GM23338 (cell line): ENCODE measurements around the gene IGLL5. TPM values are rescaled to one million over a fixed set of nuclear protein-coding genes. Genes with fewer than 3 reads are reported as not detected.

Source experiments
- ATAC-seq: fragments of 200-7000 bp; cut with Tn5 transposase; 3 replicates; pipeline ENCODE4 v1.9.1; 2020
- DNase-seq: peaks from one replicate; pipeline ENCODE4 v3.0.0-alpha.2; 2015; ENCODE audit warnings: low spot score
- H2AFZ ChIP-seq: fragments of 200-600 bp; sonication (generic); 2 replicates; pipeline ENCODE4 v1.8.0; 2016; ENCODE audit warnings: antibody characterized with exemption, mild to moderate bottlenecking, moderate library complexity
- H3F3A ChIP-seq: fragments of 200-600 bp; sonication (generic); replicated peaks from 2 replicates; pipeline ENCODE4 v1.8.0; 2017; ENCODE audit warnings: antibody characterized with exemption, mixed run types, low read depth
- H3K27ac ChIP-seq: fragments of 200-600 bp; sonication (generic); 2 replicates; pipeline ENCODE4 v1.6.1; 2016; ENCODE audit warnings: low read depth
- H3K27me3 ChIP-seq: fragments of 200-600 bp; sonication (generic); 2 replicates; pipeline ENCODE4 v1.8.0; 2016; ENCODE audit warnings: mild to moderate bottlenecking, mixed run types, moderate library complexity; ENCODE audit not compliant: insufficient read depth
- H3K36me3 ChIP-seq: fragments of 200-600 bp; sonication (generic); 2 replicates; pipeline ENCODE4 v1.8.0; 2016; ENCODE audit warnings: mild to moderate bottlenecking; ENCODE audit not compliant: insufficient read depth
- H3K4me1 ChIP-seq: fragments of 200-600 bp; sonication (generic); 2 replicates; pipeline ENCODE4 v1.8.0; 2016; ENCODE audit warnings: mild to moderate bottlenecking, moderate library complexity; ENCODE audit not compliant: insufficient read depth
- H3K4me2 ChIP-seq: fragments of 200-600 bp; sonication (generic); 2 replicates; pipeline ENCODE4 v1.7.1; 2017; ENCODE audit warnings: mixed run types
- H3K4me3 ChIP-seq: fragments of 200-600 bp; sonication (generic); 2 replicates; pipeline ENCODE4 v1.6.1; 2016; ENCODE audit warnings: mixed run types
- H3K79me2 ChIP-seq: fragments of 200-600 bp; sonication (generic); replicated peaks from 2 replicates; pipeline ENCODE4 v1.8.0; 2017; ENCODE audit warnings: mild to moderate bottlenecking; ENCODE audit not compliant: insufficient read depth
- H3K9me2 ChIP-seq: fragments of 200-600 bp; sonication (generic); 2 replicates; pipeline ENCODE4 v1.8.0; 2017; ENCODE audit not compliant: insufficient read depth
- H4K20me1 ChIP-seq: fragments of 200-600 bp; sonication (generic); replicated peaks from 2 replicates; pipeline ENCODE4 v1.8.0; 2017; ENCODE audit warnings: mild to moderate bottlenecking; ENCODE audit not compliant: insufficient read depth
- H3K27ac Mint-ChIP-seq: 2 replicates; pipeline ENCODE4 v1.8.0; 2020; ENCODE audit warnings: inconsistent platforms, mild to moderate bottlenecking, moderate library complexity, mixed read lengths
- H3K27me3 Mint-ChIP-seq: 3 replicates; pipeline ENCODE4 v1.8.0; 2022; ENCODE audit warnings: low read depth, mild to moderate bottlenecking, moderate library complexity, mixed read lengths, inconsistent platforms; ENCODE audit not compliant: insufficient read depth, poor library complexity
- H3K36me3 Mint-ChIP-seq: 3 replicates; pipeline ENCODE4 v1.8.0; 2021; ENCODE audit warnings: low read depth, mild to moderate bottlenecking, inconsistent platforms, moderate library complexity, mixed read lengths
- H3K4me1 Mint-ChIP-seq: 3 replicates; pipeline ENCODE4 v1.8.0; 2020; ENCODE audit warnings: mild to moderate bottlenecking, inconsistent platforms, mixed read lengths
- H3K4me3 Mint-ChIP-seq: 3 replicates; pipeline ENCODE4 v1.8.0; 2021; ENCODE audit warnings: moderate library complexity, mild to moderate bottlenecking, inconsistent platforms, mixed read lengths
- H3K9me3 Mint-ChIP-seq: 3 replicates; pipeline ENCODE4 v1.8.0; 2020; ENCODE audit warnings: moderate library complexity, mild to moderate bottlenecking, inconsistent platforms, mixed read lengths
- CREB1 ChIP-seq: fragments of 250-450 bp; sonication (Bioruptor Pico); IDR thresholded peaks from 2 replicates; pipeline ENCODE4 v1.5.0; 2020; ENCODE audit warnings: low read depth, mild to moderate bottlenecking, moderate library complexity
- CTCF ChIP-seq, 2 experiments: fragments of 200-600 bp in 1 of 2; sonication (generic) in 1 of 2; conservative IDR thresholded peaks; 2 replicates each; pipeline versions ENCODE4 v1.5.1 to v1.6.1; 2016 to 2017; ENCODE audit warnings: antibody characterized with exemption in 2 of 2, low read depth in 2 of 2, mild to moderate bottlenecking in 2 of 2, moderate library complexity in 1 of 2
- ETS1 ChIP-seq: IDR thresholded peaks from 2 replicates; pipeline ENCODE4 v1.6.1; 2016; ENCODE audit warnings: antibody characterized with exemption
- EZH2 ChIP-seq: fragments of 200-600 bp; sonication (generic); IDR thresholded peaks from one replicate; pipeline ENCODE4 v1.8.0; 2017; ENCODE audit warnings: antibody characterized with exemption, mild to moderate bottlenecking, low read depth; ENCODE audit not compliant: unreplicated experiment
- EZH2phosphoT487 ChIP-seq: fragments of 200-600 bp; sonication (generic); IDR thresholded peaks from one replicate; pipeline ENCODE4 v1.8.1; 2018; ENCODE audit warnings: antibody characterized with exemption; ENCODE audit not compliant: unreplicated experiment
- NANOG ChIP-seq: IDR thresholded peaks from 2 replicates; pipeline ENCODE4 v1.6.1; 2016; ENCODE audit warnings: antibody characterized with exemption, borderline replicate concordance
- STAT1 ChIP-seq: IDR thresholded peaks from one replicate; pipeline ENCODE4 v1.6.1; 2016; ENCODE audit warnings: antibody characterized with exemption; ENCODE audit not compliant: unreplicated experiment
- ZNF114 ChIP-seq: fragments of 250-450 bp; sonication (Bioruptor Pico); IDR thresholded peaks from 2 replicates; pipeline ENCODE4 v1.5.0; 2020; ENCODE audit warnings: mild to moderate bottlenecking, moderate library complexity
- ZNF331 ChIP-seq: fragments of 250-450 bp; sonication (Bioruptor Pico); IDR thresholded peaks from 2 replicates; pipeline ENCODE4 v1.5.0; 2020; ENCODE audit warnings: low read depth, mild to moderate bottlenecking, moderate library complexity
- polyA plus RNA-seq: library from polyadenylated mRNA; unstranded; fragments of >200 nt; fragmentation: Nextera tagmentation; extraction: Ambion mirVana; gene quantifications from 2 replicates; pipeline ENCODE4 v1.2.1, GENCODE V29; 2016
- total RNA-seq: library from RNA; depleted of rRNA; stranded (reverse); fragments of >200 nt; shearing (Covaris generic); gene quantifications from 2 replicates; pipeline ENCODE4 v1.2.3, GENCODE V29; 2014
- TF ChIP-seq, protein P1 (sequence below): IDR thresholded peaks from one replicate; pipeline ENCODE4 v1.6.1; 2018; ENCODE audit warnings: antibody characterized with exemption; ENCODE audit not compliant: unreplicated experiment
- TF ChIP-seq, protein P2 (sequence below): fragments of 250-450 bp; sonication (Bioruptor Pico); IDR thresholded peaks from 2 replicates; pipeline ENCODE4 v1.5.0; 2020; ENCODE audit warnings: mild to moderate bottlenecking, moderate library complexity

The IGLL5 gene
- total and polyA plus RNA-seq, 2 experiments from 2014 or later = not detected

DNA sequence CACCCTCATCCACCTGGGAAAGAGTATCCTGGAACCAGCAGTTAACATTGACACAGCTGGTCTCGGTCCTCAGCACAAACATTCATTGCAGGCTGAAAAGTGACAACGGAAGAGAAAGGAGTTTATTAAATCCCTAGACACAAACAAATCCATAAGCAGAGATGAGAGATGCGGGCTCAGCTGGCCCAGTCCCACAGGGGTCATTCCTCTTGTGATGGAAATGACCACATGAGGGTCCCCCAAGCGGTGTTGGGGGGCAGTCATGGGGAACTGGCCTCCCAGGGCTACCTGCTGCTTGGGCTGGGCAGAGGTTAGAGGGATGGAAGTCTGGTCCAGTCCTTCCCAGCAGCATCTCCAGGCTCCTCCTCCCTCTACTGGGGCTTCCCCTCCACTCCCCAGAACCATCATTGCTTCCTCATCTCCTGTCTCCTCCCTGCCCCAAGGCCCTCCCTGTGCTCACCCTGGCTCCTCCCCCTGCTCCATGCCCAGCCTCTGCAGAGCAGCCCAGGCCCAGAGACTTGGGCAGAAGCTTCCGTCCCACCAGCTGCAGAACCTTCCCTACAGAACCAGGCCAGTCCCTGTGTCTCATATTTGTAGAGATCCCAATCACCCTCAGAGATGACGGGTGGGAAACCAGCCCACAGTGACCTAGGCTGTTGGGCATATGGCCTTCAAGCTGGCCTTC, 5.4 kb upstream of the IGLL5 start:
- H3K36me3 ChIP-seq = no peaks in the 10 kb centered on the region
- TF ChIP-seq, protein P1, sequence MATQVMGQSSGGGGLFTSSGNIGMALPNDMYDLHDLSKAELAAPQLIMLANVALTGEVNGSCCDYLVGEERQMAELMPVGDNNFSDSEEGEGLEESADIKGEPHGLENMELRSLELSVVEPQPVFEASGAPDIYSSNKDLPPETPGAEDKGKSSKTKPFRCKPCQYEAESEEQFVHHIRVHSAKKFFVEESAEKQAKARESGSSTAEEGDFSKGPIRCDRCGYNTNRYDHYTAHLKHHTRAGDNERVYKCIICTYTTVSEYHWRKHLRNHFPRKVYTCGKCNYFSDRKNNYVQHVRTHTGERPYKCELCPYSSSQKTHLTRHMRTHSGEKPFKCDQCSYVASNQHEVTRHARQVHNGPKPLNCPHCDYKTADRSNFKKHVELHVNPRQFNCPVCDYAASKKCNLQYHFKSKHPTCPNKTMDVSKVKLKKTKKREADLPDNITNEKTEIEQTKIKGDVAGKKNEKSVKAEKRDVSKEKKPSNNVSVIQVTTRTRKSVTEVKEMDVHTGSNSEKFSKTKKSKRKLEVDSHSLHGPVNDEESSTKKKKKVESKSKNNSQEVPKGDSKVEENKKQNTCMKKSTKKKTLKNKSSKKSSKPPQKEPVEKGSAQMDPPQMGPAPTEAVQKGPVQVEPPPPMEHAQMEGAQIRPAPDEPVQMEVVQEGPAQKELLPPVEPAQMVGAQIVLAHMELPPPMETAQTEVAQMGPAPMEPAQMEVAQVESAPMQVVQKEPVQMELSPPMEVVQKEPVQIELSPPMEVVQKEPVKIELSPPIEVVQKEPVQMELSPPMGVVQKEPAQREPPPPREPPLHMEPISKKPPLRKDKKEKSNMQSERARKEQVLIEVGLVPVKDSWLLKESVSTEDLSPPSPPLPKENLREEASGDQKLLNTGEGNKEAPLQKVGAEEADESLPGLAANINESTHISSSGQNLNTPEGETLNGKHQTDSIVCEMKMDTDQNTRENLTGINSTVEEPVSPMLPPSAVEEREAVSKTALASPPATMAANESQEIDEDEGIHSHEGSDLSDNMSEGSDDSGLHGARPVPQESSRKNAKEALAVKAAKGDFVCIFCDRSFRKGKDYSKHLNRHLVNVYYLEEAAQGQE = no peak
- no peak for TF ChIP-seq ZNF114 (CRISPR knock-in tag)
- no peak for TF ChIP-seq CTCF (conservative IDR thresholded peaks at IDR 0.05; ENCODE audit: low read depth in 2 of 2)
- no peak for TF ChIP-seq STAT1
- TF ChIP-seq ETS1 = no peak
- TF ChIP-seq NANOG = no peak
- no peak for TF ChIP-seq EZH2phosphoT487
- TF ChIP-seq ZNF331 (CRISPR knock-in tag) = no peak
- no peak for TF ChIP-seq EZH2
- TF ChIP-seq, protein P2, sequence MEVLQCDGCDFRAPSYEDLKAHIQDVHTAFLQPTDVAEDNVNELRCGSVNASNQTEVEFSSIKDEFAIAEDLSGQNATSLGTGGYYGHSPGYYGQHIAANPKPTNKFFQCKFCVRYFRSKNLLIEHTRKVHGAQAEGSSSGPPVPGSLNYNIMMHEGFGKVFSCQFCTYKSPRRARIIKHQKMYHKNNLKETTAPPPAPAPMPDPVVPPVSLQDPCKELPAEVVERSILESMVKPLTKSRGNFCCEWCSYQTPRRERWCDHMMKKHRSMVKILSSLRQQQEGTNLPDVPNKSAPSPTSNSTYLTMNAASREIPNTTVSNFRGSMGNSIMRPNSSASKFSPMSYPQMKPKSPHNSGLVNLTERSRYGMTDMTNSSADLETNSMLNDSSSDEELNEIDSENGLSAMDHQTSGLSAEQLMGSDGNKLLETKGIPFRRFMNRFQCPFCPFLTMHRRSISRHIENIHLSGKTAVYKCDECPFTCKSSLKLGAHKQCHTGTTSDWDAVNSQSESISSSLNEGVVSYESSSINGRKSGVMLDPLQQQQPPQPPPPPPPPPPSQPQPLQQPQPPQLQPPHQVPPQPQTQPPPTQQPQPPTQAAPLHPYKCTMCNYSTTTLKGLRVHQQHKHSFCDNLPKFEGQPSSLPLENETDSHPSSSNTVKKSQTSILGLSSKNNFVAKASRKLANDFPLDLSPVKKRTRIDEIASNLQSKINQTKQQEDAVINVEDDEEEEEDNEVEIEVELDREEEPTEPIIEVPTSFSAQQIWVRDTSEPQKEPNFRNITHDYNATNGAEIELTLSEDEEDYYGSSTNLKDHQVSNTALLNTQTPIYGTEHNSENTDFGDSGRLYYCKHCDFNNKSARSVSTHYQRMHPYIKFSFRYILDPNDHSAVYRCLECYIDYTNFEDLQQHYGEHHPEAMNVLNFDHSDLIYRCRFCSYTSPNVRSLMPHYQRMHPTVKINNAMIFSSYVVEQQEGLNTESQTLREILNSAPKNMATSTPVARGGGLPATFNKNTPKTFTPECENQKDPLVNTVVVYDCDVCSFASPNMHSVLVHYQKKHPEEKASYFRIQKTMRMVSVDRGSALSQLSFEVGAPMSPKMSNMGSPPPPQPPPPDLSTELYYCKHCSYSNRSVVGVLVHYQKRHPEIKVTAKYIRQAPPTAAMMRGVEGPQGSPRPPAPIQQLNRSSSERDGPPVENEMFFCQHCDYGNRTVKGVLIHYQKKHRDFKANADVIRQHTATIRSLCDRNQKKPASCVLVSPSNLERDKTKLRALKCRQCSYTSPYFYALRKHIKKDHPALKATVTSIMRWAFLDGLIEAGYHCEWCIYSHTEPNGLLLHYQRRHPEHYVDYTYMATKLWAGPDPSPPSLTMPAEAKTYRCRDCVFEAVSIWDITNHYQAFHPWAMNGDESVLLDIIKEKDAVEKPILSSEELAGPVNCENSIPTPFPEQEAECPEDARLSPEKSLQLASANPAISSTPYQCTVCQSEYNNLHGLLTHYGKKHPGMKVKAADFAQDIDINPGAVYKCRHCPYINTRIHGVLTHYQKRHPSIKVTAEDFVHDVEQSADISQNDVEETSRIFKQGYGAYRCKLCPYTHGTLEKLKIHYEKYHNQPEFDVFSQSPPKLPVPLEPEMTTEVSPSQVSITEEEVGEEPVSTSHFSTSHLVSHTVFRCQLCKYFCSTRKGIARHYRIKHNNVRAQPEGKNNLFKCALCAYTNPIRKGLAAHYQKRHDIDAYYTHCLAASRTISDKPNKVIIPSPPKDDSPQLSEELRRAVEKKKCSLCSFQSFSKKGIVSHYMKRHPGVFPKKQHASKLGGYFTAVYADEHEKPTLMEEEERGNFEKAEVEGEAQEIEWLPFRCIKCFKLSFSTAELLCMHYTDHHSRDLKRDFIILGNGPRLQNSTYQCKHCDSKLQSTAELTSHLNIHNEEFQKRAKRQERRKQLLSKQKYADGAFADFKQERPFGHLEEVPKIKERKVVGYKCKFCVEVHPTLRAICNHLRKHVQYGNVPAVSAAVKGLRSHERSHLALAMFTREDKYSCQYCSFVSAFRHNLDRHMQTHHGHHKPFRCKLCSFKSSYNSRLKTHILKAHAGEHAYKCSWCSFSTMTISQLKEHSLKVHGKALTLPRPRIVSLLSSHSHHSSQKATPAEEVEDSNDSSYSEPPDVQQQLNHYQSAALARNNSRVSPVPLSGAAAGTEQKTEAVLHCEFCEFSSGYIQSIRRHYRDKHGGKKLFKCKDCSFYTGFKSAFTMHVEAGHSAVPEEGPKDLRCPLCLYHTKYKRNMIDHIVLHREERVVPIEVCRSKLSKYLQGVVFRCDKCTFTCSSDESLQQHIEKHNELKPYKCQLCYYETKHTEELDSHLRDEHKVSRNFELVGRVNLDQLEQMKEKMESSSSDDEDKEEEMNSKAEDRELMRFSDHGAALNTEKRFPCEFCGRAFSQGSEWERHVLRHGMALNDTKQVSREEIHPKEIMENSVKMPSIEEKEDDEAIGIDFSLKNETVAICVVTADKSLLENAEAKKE (CRISPR knock-in tag) = no peak
- TF ChIP-seq CREB1 (CRISPR knock-in tag) = no peak
- no peaks in the 10 kb centered on the region for H3K9me3 Mint-ChIP-seq
- no peaks in the 10 kb centered on the region for H4K20me1 ChIP-seq
- no peaks in the 10 kb centered on the region for H3K79me2 ChIP-seq
- no peak overlapping the region for H3K4me2 ChIP-seq
- H3K4me1 ChIP-seq = no peaks in the 10 kb centered on the region
- H3K27me3 ChIP-seq = peaks cover 81% of the 10 kb centered on the region
- H3K36me3 Mint-ChIP-seq = no peaks in the 10 kb centered on the region
- H2AFZ ChIP-seq = no peak overlapping the region
- ATAC-seq = peak; percentile 36
- no peaks in the 10 kb centered on the region for H3K4me1 Mint-ChIP-seq
- peaks cover 44% of the 10 kb centered on the region for H3K27me3 Mint-ChIP-seq
- H3F3A ChIP-seq = no peaks in the 10 kb centered on the region
- H3K4me3 ChIP-seq = no peak overlapping the region
- H3K27ac Mint-ChIP-seq = no peak overlapping the region
- H3K9me2 ChIP-seq = no peaks in the 10 kb centered on the region
- peak; percentile 5 for DNase-seq
- H3K4me3 Mint-ChIP-seq = no peak overlapping the region
- no peak overlapping the region for H3K27ac ChIP-seq
